ENCODE measurements around the gene PPP6R3.

The PPP6R3 gene

DNA sequence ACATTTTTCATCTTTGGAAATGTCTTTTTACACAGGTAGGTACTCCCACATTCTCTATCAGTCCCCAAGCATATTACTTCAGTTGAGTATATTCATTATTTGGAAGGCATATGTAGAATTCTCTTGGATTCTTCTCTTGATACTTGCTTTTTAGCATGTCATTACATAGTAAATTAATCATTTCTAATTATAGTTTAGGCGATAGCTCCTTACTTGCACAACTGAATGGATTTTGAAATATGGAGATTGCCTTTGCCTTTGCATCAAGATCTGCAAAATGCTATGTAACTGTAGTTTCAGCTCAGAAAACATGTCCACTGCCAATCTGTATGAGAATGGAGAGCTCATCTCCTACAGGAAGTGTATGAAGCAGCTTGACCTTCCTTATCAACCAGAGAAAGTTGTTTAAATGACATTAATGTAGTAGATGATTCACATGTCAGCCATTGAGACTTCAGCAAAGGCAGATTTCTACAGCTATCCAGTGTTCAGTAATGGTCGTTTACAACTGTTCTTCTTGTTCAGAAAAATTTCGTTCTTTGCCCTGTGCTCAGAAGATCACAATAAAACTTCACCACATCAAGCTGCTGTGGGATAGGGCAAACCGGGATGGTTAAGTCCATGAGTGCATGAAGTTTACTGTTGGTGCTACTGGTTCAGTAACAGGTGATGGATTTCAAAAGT is 61.6 kb downstream of the PPP6R3 start:
- Histone ChIP-seq H3K4me2 (ENCODE audit: low read length) (no peak overlapping the region), H3K36me3 (ENCODE audit: insufficient read depth, low read length) (peaks cover 83% of the 10 kb centered on the region), H4K20me1 (ENCODE audit: insufficient read depth, low read length) (peaks cover 4% of the 10 kb centered on the region; the same call in 1 of the 2 replicates), H3F3A (ENCODE audit: insufficient read depth, low read length) (0 out of 2 replicates have a peak, but pooled peaks cover 3% of the 10 kb centered on the region), H3K4me3 (ENCODE audit: low read depth, low read length, poor library complexity, severe bottlenecking) (no peak overlapping the region), H3K9ac (ENCODE audit: low read length) (no peak overlapping the region), H3K9me2 (ENCODE audit: low read depth, low read length) (no peaks in the 10 kb centered on the region), H3K4me1 (ENCODE audit: insufficient read depth, low read length, severe bottlenecking) (peaks cover 3% of the 10 kb centered on the region), H3K27ac (ENCODE audit: low read depth, low read length, poor library complexity, severe bottlenecking) (no peak overlapping the region), H3K27me3 (ENCODE audit: insufficient read depth, low read length) (no peaks in the 10 kb centered on the region), H3K9me3 (ENCODE audit: low read length) (no peaks in the 10 kb centered on the region), H3K79me2 (ENCODE audit: insufficient read depth, low read length) (peaks cover 36% of the 10 kb centered on the region), H2AFZ (ENCODE audit: low read length) (no peak overlapping the region)
- no peak for TF ChIP-seq CTCF (IDR thresholded peaks at IDR 0.05; ENCODE audit: low read length)
- no peak for TF ChIP-seq EZH2 (IDR thresholded peaks at IDR 0.05; ENCODE audit: borderline replicate concordance, low read length)

DNA sequence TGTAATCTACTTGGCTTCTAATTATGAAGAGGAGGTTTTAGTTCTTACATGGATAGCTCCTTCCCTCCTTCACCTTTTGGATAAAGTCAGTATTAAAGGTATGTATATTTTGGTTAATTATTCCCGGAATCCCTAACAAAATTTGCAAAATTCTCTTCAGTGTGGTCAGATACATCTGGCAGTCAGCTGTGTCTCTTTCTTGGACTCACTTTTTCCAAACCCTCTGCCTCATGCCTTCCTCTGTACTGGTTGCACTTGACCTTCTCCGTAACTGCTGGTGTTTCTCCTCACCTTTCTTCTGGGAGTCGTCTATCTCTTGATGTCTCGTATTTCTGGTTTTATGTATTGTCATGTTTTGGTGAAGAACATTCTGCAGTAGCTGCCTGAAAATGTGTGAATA is 62.5 kb downstream of the PPP6R3 start:
- Histone ChIP-seq H3K4me1 (ENCODE audit: insufficient read depth, low read length, severe bottlenecking) (peaks cover 12% of the 10 kb centered on the region), H3K27me3 (ENCODE audit: insufficient read depth, low read length) (no peaks in the 10 kb centered on the region), H2AFZ (ENCODE audit: low read length) (no peak overlapping the region), H3K9me2 (ENCODE audit: low read depth, low read length) (no peaks in the 10 kb centered on the region), H3K36me3 (ENCODE audit: insufficient read depth, low read length) (peaks cover 92% of the 10 kb centered on the region), H4K20me1 (ENCODE audit: insufficient read depth, low read length) (peaks cover 2% of the 10 kb centered on the region; the same call in 1 of the 2 replicates), H3K9me3 (ENCODE audit: low read length) (no peaks in the 10 kb centered on the region), H3K4me3 (ENCODE audit: low read depth, low read length, poor library complexity, severe bottlenecking) (no peak overlapping the region), H3K4me2 (ENCODE audit: low read length) (no peak overlapping the region), H3K79me2 (ENCODE audit: insufficient read depth, low read length) (peaks cover 29% of the 10 kb centered on the region), H3K9ac (ENCODE audit: low read length) (no peak overlapping the region), H3F3A (ENCODE audit: insufficient read depth, low read length) (0 out of 2 replicates have a peak, but pooled peaks cover 3% of the 10 kb centered on the region), H3K27ac (ENCODE audit: low read depth, low read length, poor library complexity, severe bottlenecking) (no peak overlapping the region)
- TF ChIP-seq CTCF (IDR thresholded peaks at IDR 0.05; ENCODE audit: low read length) = no peak
- no peak for TF ChIP-seq EZH2 (IDR thresholded peaks at IDR 0.05; ENCODE audit: borderline replicate concordance, low read length)

DNA sequence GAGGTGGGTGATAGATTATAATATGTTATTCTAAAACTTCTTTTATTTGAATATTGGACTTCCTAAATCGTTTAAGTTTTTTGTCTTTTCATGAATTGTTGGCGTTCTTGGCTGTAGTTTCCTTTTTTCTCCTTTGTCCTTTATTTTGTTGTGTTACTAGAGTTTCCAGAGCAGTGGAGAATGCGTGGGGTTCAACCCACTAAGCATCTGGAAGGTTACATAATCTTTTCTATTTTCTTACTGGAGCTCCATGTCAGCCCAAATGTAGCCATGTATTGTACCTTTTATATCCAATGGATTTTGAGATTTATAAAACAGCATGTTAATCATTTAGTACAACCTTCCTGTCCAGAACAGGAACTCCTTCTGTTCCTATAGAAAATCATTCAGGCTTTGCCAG is 63.2 kb downstream of the PPP6R3 start:
- H3K27ac ChIP-seq (ENCODE audit: low read depth, low read length, poor library complexity, severe bottlenecking) = no peak overlapping the region
- no peak overlapping the region for H3K4me3 ChIP-seq (ENCODE audit: low read depth, low read length, poor library complexity, severe bottlenecking)
- no peaks in the 10 kb centered on the region for H4K20me1 ChIP-seq (ENCODE audit: insufficient read depth, low read length)
- H3K9ac ChIP-seq (ENCODE audit: low read length) = no peak overlapping the region
- H3F3A ChIP-seq (ENCODE audit: insufficient read depth, low read length) = 0 out of 2 replicates have a peak, but pooled peaks cover 3% of the 10 kb centered on the region
- no peak for TF ChIP-seq CTCF (IDR thresholded peaks at IDR 0.05; ENCODE audit: low read length)
- TF ChIP-seq EZH2 (IDR thresholded peaks at IDR 0.05; ENCODE audit: borderline replicate concordance, low read length) = no peak
- H3K36me3 ChIP-seq (ENCODE audit: insufficient read depth, low read length) = peaks cover 99% of the 10 kb centered on the region
- H3K9me3 ChIP-seq (ENCODE audit: low read length) = no peaks in the 10 kb centered on the region
- no peak overlapping the region for H2AFZ ChIP-seq (ENCODE audit: low read length)
- H3K4me1 ChIP-seq (ENCODE audit: insufficient read depth, low read length, severe bottlenecking) = peaks cover 19% of the 10 kb centered on the region
- H3K27me3 ChIP-seq (ENCODE audit: insufficient read depth, low read length) = no peaks in the 10 kb centered on the region
- no peak overlapping the region for H3K4me2 ChIP-seq (ENCODE audit: low read length)
- H3K9me2 ChIP-seq (ENCODE audit: low read depth, low read length) = no peaks in the 10 kb centered on the region
- peaks cover 29% of the 10 kb centered on the region for H3K79me2 ChIP-seq (ENCODE audit: insufficient read depth, low read length)

Data from OCI-LY1 (cell line).